ENCODE results near the gene PPAN.

Gene PPAN

DNA sequence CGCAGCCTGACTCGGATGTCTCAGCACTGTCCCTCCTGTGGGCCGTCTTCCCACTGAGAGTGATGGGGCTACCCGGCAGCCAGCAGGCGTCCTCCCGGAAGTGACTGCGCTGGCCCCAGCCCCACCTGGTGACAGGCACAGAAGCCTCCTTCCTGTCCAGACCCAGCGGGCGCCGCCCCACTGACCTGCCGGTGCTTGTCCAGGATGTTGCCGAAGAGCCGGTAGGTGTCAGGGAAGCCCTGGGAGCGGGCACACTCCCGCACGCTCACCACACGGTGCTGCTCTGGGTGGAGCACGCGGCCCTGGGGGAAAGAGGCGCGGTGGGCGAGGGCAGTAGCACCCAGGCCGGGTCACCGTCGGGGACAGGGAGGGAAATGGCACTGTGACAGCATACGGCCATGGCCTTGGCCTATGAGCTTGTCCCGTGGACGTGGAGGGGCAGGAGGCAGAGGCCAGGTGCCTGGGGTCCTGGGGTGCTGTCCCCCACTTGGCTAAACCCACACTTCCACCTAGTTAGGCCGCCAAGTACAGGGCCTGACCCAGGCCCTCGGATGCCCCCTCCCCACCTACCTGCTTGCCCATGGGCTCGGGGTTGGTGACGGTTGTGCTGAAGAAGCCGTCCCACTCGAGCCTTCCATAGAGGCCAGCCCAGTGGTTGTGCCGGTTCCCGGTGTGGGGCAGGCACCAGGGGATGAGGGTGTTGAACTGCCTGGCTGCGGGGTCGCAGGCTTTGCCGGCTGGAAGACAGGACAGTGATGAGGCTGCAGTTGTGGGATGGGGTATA lies 29.6 kb downstream of the PPAN start:
- Histone ChIP-seq H3K27me3 (no peaks in the 10 kb centered on the region), H3K36me3 (peaks cover 98% of the 10 kb centered on the region), H3K9me3 (0 out of 2 replicates have a peak, but pooled peaks cover 4% of the 10 kb centered on the region), H3K9ac (peak overlapping the region; percentile 57; the same call in 1 of the 2 replicates), H3K4me1 (peaks cover 100% of the 10 kb centered on the region), H3K4me3 (peak overlapping the region; percentile 28; the same call in 1 of the 2 replicates), H3K4me2 (peak overlapping the region; percentile 78), H4K20me1 (no peaks in the 10 kb centered on the region), H3K27ac (peak overlapping the region; percentile 86)
- TF ChIP-seq Cebpa-rat (IDR thresholded peaks at IDR 0.05) = no peak

GRCh38 chr19:10136936-10137335 lies 30.8 kb downstream of the PPAN start:
- peak overlapping the region; percentile 27; the same call in 1 of the 2 replicates for H3K9ac ChIP-seq
- H3K4me1 ChIP-seq = peaks cover 100% of the 10 kb centered on the region
- no peaks in the 10 kb centered on the region for H3K27me3 ChIP-seq
- no peak overlapping the region for H3K4me3 ChIP-seq
- TF ChIP-seq Cebpa-rat (IDR thresholded peaks at IDR 0.05) = no peak
- H3K9me3 ChIP-seq = 0 out of 2 replicates have a peak, but pooled peaks cover 4% of the 10 kb centered on the region
- H3K27ac ChIP-seq = peak overlapping the region; percentile 86
- H3K36me3 ChIP-seq = peaks cover 98% of the 10 kb centered on the region
- H3K4me2 ChIP-seq = peak overlapping the region; percentile 78
- no peaks in the 10 kb centered on the region for H4K20me1 ChIP-seq

DNA sequence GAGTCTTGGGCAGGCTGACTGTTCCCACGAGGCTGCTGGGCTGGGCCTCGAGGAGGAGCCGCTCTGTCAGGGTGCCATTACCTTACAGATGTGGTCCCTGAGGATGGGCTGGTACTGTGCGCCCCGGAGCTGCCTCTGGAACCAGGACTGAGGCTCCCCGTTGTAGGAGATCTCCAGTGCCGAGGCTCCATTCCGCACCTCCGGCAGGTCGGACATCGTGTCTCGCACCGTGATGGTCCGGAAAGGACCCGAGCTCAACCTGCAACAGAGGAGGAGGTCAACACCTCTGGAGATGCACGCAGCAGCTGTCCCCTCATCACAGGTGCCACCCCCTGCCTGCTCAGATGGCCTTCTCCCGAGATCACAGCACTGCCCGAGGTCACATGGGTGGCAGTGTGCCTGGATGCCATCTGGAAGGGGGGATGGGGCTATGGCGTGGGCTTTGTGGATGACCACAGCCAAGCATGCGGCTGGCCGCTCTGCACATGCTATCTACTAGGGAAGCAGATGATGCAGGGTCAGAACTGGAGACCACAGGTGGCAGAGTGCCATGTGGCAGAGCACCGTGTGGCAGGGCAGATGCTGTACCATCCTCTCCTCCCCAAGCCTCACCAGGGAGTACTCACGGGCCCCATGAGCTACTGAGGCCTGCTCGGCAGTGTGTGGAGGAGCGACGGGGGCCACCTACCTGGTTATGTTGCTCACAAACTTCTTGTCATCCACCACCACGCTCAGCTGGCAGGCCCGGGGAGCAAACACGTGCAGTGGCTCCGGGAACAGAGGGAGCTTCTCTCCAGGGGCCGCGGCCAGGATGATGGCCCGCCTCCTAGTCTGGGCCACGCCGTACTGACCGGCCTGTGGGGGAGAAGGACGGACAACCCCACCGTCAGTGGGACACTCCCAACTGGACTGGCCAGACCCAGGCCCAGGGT lies 31.9 kb downstream of the PPAN start:
- peaks cover 98% of the 10 kb centered on the region for H3K36me3 ChIP-seq
- peak overlapping the region; percentile 86 for H3K27ac ChIP-seq
- no peak overlapping the region; the same call in 1 of the 2 replicates for H3K4me3 ChIP-seq
- no peaks in the 10 kb centered on the region for H4K20me1 ChIP-seq
- no peak for TF ChIP-seq Cebpa-rat (IDR thresholded peaks at IDR 0.05)
- H3K27me3 ChIP-seq = no peaks in the 10 kb centered on the region
- H3K9me3 ChIP-seq = no peaks in the 10 kb centered on the region
- H3K4me1 ChIP-seq = peaks cover 100% of the 10 kb centered on the region
- peak overlapping the region; percentile 78 for H3K4me2 ChIP-seq
- H3K9ac ChIP-seq = peak overlapping the region; percentile 52

DNA sequence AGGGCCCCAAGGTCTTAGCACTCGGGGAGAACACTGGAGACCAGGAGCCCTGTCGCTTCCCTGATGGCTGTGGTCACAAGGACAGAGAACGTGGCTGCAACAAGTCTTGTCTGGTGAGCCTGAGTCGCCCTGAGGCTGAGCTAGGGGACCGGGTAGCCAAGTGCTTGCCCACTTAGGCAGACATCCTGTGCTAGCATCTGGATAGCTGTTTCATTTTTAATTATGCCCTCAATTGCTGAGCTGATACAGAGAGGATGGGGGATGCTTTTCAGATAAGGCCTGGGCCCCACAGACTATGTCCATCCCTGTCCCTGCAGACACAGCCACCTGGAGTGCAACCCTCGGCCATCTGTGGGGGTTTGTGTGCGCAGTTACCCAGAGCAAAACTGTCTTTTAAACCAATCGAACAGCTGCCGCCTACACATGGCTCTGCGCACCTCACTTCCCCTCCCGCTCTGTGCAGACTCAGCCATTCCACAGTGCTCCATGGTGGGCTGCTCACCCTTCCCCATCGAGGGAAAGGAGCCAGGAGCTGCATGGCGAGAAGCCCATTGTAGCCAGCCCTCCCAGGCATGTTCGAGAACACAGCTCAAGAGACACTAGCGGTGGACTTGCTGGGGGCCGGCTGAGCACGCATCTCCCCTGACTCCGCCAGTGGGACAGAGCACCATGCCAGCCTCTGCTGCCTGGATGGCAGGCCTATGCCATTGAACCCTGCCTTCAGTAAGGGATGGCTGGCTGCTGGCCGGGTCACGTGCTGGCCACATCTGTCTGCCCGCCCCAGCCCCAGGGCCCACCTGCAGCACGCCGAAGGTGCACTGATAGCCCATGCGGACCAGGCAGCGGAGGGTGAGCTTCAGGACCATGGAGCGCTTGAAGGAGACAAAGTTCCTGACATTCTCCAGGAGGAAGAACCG lies 33.0 kb downstream of the PPAN start:
- Histone ChIP-seq H3K4me3 (peak overlapping the region; percentile 44), H3K4me1 (peaks cover 96% of the 10 kb centered on the region), H3K4me2 (peak overlapping the region; percentile 78), H3K9ac (peak overlapping the region; percentile 70), H4K20me1 (no peaks in the 10 kb centered on the region), H3K36me3 (peaks cover 99% of the 10 kb centered on the region), H3K27me3 (no peaks in the 10 kb centered on the region), H3K9me3 (no peaks in the 10 kb centered on the region), H3K27ac (peak overlapping the region; percentile 86)
- no peak for TF ChIP-seq Cebpa-rat (IDR thresholded peaks at IDR 0.05)

DNA sequence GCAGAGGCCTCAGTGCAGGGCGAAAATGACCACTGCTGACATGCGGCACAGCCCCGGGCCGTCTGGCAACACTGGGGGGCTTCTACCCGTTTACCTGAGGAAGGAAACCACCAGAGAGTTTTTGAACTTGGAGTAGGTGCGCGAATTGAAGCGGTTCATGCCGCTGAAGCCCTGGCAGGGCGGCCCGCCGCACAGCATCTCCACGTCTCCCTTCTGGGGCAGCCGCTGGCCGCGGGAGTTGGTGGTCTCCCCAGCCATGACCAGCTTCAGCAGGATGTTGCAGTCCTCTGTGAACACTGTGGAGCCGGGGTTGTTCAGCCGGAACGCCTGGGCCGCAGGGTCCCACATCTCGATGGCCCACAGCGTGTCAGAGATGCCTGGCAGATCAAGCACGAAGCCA lies 33.8 kb downstream of the PPAN start:
- H3K4me3 ChIP-seq = peak overlapping the region; percentile 44
- H3K9ac ChIP-seq = peak overlapping the region; percentile 70
- H3K27me3 ChIP-seq = no peaks in the 10 kb centered on the region
- peak overlapping the region; percentile 86 for H3K27ac ChIP-seq
- H3K4me2 ChIP-seq = peak overlapping the region; percentile 78
- peaks cover 100% of the 10 kb centered on the region for H3K36me3 ChIP-seq
- no peaks in the 10 kb centered on the region for H3K9me3 ChIP-seq
- no peak for TF ChIP-seq Cebpa-rat (IDR thresholded peaks at IDR 0.05)
- H3K4me1 ChIP-seq = peaks cover 88% of the 10 kb centered on the region
- no peaks in the 10 kb centered on the region for H4K20me1 ChIP-seq

DNA sequence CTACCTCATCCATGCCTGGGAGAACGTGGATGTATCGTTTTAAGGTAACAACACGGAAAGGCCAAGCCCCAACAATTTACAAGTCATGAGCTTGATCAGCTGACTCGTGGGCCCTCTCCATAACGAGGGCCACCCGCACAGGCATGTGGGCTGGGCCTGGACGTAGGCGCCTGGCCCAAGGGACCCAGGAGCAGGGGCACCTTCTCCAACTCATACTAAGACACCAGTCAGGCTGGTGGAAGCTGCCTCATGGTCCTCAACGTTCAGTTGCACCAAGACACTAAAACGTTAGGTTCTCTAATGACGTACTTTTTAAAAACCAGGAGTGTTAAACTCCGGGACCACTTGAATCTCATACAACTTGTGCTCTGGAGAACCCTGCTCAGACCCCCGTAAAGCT lies 35.3 kb downstream of the PPAN start:
- H3K9me3 ChIP-seq = no peaks in the 10 kb centered on the region
- no peaks in the 10 kb centered on the region for H3K27me3 ChIP-seq
- no peak overlapping the region for H3K4me3 ChIP-seq
- peaks cover 100% of the 10 kb centered on the region for H3K36me3 ChIP-seq
- H3K9ac ChIP-seq = 0 out of 2 replicates have a peak overlapping the region, but pooled peaks have one; percentile 30
- peaks cover 73% of the 10 kb centered on the region for H3K4me1 ChIP-seq
- peak overlapping the region; percentile 78 for H3K4me2 ChIP-seq
- no peaks in the 10 kb centered on the region for H4K20me1 ChIP-seq
- TF ChIP-seq Cebpa-rat (IDR thresholded peaks at IDR 0.05) = no peak
- H3K27ac ChIP-seq = peak overlapping the region; percentile 86

GRCh38 chr19:10141973-10142372 lies 35.8 kb downstream of the PPAN start:
- H3K4me2 ChIP-seq = peak overlapping the region; percentile 22; the same call in 1 of the 2 replicates
- peaks cover 68% of the 10 kb centered on the region for H3K4me1 ChIP-seq
- H3K27ac ChIP-seq = peak overlapping the region; percentile 41
- H4K20me1 ChIP-seq = no peaks in the 10 kb centered on the region
- peak overlapping the region; percentile 24; the same call in 1 of the 2 replicates for H3K9ac ChIP-seq
- H3K27me3 ChIP-seq = no peaks in the 10 kb centered on the region
- H3K36me3 ChIP-seq = peaks cover 100% of the 10 kb centered on the region
- H3K4me3 ChIP-seq = no peak overlapping the region
- H3K9me3 ChIP-seq = no peaks in the 10 kb centered on the region
- no peak for TF ChIP-seq Cebpa-rat (IDR thresholded peaks at IDR 0.05)

DNA sequence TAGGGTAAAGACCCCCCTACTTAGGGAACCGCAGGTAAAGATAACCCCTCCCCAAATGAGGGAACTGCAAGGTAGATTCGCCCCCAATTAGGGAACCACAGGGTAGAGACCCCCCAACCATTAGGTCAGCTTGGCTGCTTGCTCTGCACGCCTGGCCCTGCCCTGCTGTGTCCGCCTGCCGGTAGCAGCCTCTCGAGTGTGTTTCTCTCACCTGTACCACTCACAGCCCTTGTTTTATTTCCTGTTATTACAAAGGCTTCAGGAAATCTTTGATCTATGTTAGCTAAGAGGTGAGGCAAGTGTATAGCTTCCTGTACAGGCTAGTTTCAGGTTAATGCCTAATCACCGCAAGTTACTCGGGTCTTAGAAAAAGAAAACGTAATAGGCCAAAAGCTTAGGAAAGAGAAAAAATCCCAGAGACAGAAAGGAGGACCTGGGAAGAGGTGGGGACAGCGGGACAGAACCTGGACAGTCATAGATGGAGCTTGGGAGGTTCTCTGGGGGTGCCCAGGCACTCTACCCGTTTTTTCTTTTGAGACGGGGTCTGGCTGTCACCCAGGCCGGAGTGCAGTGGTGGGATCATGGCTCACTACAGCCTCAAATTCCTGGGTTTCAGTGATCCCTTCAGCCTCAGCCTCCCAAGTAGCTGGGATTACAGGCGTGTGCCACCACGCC lies 36.7 kb downstream of the PPAN start:
- Histone ChIP-seq H3K36me3 (peaks cover 100% of the 10 kb centered on the region), H4K20me1 (no peaks in the 10 kb centered on the region)
- TF ChIP-seq Cebpa-rat (IDR thresholded peaks at IDR 0.05) = no peak

More for the DNA sequence above, 36.7 kb downstream of the PPAN start:
- peak overlapping the region; percentile 22; the same call in 1 of the 2 replicates for H3K4me2 ChIP-seq
- no peaks in the 10 kb centered on the region for H3K9me3 ChIP-seq
- H3K4me3 ChIP-seq = no peak overlapping the region
- H3K9ac ChIP-seq = no peak overlapping the region
- H3K27ac ChIP-seq = peak overlapping the region; percentile 41
- no peaks in the 10 kb centered on the region for H3K27me3 ChIP-seq
- peaks cover 65% of the 10 kb centered on the region for H3K4me1 ChIP-seq
